ENCODE results near the gene PFKL.

The PFKL gene

GRCh38 chr21:44313451-44313850, 13.6 kb downstream of the PFKL start:
- no peak for DNase-seq (ENCODE audit: low spot score)

DNA sequence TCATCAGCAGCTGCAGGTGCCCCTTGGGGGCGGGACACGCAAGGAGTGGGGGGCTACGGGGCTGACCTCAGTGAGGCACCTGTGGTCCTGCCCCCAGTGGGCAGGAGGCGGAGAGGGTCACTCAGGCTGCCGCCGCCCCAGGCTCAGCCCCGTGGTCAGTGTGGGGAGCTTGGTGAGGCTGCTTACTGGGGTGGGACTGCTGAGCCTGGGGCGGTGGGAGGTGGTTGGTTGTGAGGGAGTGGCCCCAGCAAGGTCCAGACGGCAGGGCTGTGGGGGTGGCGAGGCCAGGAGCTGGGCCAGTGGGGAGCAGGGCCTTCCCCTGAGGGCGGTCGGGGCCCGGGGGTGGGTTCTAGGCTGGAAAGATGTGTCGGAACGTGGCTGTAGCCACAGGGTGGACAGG, 14.3 kb downstream of the PFKL start:
- DNase-seq (ENCODE audit: low spot score): no peak

GRCh38 chr21:44314561-44314960, 14.7 kb downstream of the PFKL start:
- no peak for DNase-seq (ENCODE audit: low spot score)

GRCh38 chr21:44315691-44316203, 15.9 kb downstream of the PFKL start:
- DNase-seq (ENCODE audit: low spot score): no peak

DNA sequence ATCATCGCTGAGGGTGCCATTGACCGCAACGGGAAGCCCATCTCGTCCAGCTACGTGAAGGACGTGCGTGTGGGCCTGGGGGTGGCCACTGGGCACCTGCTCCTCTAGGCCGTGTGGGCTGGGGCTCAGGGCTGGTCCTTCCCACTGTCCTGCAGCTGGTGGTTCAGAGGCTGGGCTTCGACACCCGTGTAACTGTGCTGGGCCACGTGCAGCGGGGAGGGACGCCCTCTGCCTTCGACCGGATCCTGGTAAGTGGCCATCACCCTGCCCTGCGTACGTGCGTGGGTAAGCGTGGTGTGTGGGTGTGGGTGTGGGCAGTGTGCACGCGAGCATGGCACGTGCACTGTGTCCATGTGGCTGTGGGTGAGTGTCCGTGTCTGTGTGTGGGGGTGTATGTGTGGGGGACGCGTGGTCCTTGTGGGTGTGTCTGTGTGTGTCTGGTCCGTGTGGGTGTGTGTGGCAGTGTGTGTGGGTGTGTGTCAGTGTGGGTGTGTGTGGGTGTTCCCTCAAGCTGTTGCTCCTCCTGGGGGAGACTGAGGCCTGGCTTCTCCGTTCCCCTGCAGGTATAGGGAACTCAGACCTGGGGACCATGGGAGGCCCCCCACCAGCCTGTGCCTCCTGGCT, 16.5 kb downstream of the PFKL start:
- DNase-seq (ENCODE audit: low spot score): no peak

GRCh38 chr21:44317241-44317782, 17.5 kb downstream of the PFKL start:
- no peak for DNase-seq (ENCODE audit: low spot score)

GRCh38 chr21:44317871-44318270, 18.0 kb downstream of the PFKL start:
- no peak for DNase-seq (ENCODE audit: low spot score)

- no peak for DNase-seq (ENCODE audit: low spot score)
Measured at GRCh38 chr21:44318489-44319285, 18.8 kb downstream of the PFKL start.

DNA sequence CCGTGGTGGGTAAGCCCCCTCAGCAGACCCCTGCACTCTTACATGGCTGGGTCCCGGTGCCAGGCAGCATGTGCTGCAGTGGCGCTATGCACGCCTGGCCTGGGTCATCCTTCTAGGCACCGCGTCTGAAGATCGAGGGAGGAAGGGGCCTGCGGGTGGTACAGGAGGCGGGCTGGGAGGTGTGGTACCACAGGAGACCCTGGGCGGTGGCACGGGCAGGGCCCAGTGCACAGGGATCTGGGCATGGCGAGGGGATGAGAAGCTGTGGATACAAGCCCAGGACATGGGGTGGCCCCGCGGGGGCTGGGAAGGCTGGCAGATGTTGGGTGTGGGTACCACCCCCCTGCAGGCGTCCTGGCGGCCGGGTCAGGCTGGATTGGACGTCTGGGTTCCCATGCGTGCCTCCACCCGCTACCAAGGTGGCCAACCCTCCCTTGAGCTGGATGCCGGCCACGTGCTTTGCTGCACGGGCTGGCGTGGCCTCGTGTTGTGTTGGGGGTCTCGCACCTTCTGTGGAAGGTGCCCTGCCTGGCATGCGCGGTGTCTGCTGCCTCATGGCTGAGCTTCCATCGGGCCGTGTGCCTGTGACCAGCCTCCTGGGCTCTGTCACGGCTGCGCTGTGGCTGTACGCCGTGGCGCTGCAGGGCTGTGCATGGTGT, 19.7 kb downstream of the PFKL start:
- no peak for DNase-seq (ENCODE audit: low spot score)

DNA sequence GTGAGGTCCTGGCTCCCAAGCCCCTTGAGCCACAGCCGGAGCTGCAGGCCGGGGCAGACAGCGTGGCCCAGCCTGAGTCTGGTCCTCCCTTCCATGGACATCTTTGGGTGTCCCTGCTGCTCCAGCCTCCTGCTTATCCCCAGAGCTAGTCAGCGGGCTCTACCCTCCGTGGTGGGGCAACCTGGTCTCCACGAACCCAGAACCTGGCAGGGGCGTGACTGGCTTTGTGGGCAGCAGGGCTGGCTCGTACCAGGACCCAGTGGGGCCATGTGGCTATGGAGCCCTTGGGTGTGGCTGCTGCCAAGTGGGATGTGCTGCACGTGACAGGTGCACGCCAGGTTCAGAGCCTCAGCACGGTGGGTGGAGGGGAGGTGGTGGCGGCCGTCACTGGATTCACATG, 21.0 kb downstream of the PFKL start:
- DNase-seq (ENCODE audit: low spot score): no peak

GRCh38 chr21:44321846-44322450, 22.1 kb downstream of the PFKL start:
- no peak for DNase-seq (ENCODE audit: low spot score)

GRCh38 chr21:44322621-44323325, 22.9 kb downstream of the PFKL start:
- no peak for DNase-seq (ENCODE audit: low spot score)

DNA sequence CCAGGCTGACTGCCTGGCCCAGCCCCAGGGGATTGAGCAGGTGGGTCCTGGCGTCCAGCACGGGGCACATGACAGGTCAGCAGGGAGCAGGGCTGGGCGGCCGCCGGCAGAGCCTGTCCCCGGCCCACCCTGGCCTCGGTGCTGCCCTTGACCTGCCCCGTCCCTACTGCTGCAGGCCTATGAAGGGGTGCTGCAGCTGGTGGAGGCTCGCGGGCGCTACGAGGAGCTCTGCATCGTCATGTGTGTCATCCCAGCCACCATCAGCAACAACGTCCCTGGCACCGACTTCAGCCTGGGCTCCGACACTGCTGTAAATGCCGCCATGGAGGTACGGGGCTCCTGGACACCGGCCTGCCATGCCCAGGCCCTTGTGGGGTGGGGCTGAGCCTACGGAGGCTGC, 23.7 kb downstream of the PFKL start:
- DNase-seq (ENCODE audit: low spot score): no peak

GRCh38 chr21:44324106-44324853, 24.4 kb downstream of the PFKL start:
- DNase-seq (ENCODE audit: low spot score): no peak

DNA sequence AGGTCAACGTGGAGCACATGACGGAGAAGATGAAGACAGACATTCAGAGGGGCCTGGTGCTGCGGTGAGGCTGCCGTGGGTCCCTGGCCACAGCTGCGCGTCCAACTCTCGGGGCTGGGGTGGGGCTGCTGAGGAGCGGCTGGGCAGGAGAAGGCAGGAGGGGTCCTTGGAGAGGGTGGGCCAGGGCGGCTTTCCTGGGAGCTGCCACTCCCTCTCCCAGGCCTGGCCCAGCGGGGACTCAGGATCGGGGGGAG, 24.9 kb downstream of the PFKL start:
- no peak for DNase-seq (ENCODE audit: low spot score)

GRCh38 chr21:44325386-44326271, 25.8 kb downstream of the PFKL start:
- DNase-seq (ENCODE audit: low spot score): no peak

DNA sequence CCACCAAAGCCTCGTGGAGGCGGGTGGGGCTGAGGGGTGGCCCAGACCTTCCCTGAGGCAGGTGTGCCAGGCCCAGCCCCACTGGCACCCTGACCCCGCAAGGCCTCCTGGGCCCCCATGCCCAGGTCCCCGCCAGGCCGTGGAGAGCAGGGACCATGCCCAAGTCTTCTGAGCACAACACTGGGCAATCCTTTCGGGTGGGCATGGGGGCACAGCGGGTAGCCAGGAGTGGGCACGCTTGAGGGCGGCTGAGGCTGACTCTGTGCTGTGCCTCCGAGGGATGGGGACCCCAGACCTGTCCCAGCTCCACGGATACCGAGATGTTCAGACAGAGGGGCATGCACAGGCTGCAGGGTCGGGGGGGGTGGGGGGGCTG, 26.4 kb downstream of the PFKL start:
- no peak for DNase-seq (ENCODE audit: low spot score)

DNA sequence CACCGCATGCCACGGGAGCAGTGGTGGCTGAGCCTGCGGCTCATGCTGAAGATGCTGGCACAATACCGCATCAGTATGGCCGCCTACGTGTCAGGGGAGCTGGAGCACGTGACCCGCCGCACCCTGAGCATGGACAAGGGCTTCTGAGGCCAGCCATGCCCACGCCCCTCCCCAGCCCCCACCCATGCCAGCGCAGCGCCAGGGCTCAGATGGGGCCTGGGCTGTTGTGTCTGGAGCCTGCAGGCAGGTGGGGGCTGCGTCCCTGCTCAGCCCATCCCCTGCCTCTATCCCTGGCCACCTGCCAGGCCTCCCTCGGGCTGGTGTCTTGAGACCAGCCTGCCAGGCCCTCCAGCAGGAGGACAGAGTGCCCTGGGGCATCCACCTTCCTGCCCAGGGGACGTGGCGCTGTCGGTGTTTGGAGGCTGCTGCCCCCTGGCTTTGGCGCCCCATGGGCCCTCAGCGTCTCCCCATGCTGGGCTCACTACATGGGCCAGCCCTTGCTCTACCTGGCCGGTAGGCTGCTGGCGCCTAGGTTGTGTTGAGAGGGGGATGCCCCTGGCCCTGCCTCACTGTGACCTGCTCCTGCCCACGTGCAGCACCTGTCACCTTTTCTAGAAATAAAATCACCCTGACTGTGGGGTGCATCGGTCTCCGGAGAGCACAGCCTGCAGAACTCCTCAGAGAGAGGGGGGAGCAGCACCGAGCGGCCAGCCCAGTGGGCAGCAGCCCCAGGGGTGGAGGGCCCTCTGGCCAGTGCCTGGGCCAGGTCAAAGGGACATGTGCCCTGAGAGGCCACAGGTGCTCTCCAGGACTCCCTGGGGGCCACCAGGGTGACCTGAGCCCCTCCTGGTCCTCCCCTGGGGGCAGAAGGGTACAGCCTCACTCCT, 27.1 kb downstream of the PFKL start:
- no peak for DNase-seq (ENCODE audit: low spot score)

DNA sequence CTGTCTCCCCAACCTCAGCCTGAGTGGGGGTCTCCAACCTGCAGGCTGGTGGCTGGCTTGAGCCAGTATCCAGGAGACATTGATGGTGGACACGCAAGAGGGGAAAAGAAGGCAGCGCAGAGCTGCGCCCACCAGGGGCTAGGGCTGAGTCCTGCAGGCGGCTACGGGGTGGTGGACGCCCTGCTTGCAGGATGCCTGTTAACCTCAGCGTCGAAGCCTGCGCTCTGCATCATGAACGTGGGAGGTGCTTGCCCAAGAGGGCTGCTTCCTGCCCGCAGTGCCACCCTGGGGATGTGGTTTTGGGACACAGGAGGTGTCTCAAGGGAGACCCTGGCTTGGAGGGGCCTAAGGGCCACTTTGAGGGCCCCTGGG, 27.7 kb downstream of the PFKL start:
- no peak for DNase-seq (ENCODE audit: low spot score)
